C4-2B (cell line): Measurements from ENCODE around the gene TSBP1.

Experiments
- CTCF ChIP-seq: fragments of 450-650 bp; conservative IDR thresholded peaks from 2 replicates; pipeline ENCODE4 v1.5.1; 2017; ENCODE audit warnings: mild to moderate bottlenecking
- ZFX ChIP-seq: fragments of 450-650 bp; IDR thresholded peaks from 2 replicates; pipeline ENCODE4 v1.6.1; 2017

DNA sequence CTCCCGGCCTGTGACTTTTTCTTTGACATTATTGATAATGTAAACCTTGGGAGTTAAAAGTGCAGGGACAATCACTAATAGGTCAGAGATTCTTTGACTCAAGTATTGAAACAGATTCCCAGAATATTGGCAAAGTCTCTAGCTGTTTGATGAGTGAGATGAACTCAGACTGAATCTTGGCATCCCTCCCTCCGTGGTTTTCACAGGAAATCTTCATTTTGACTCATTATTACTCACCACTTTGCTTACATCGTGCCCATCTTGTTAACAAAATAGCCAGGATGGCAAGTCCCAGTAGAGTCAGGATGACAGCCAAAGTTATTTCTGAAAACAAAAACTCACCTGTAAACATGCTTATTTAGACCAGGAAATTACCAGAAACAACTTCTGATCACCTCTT lies 2.0 kb downstream of the TSBP1 start:
- TF ChIP-seq CTCF: no peak
- no peak for TF ChIP-seq ZFX
